Liver (tissue), 9 donors: ENCODE results near the gene CDK5RAP2. TPM values are rescaled to one million over a fixed set of nuclear protein-coding genes. Genes with fewer than 3 reads are reported as not detected.

Source experiments
- DNase-seq: peaks from one replicate; pipeline ENCODE4 v3.0.0-alpha.2; 2017; ENCODE audit warnings: low spot score
- H3K27ac ChIP-seq, 2 donors: one replicate each; pipeline ENCODE4 v1.7.0; 2013; ENCODE audit warnings: inconsistent platforms in 2 of 2, low read length in 2 of 2, control low read depth in 1 of 2, low read depth in 1 of 2, mild to moderate bottlenecking in 1 of 2
- H3K27me3 ChIP-seq, 4 donors: one replicate each; pipeline versions ENCODE4 v1.6.1 to v1.7.0; 2013; ENCODE audit warnings: low read length in 3 of 4, inconsistent platforms in 1 of 4, mild to moderate bottlenecking in 1 of 4, moderate library complexity in 1 of 4; ENCODE audit not compliant: control insufficient read depth in 4 of 4, insufficient read depth in 4 of 4
- H3K36me3 ChIP-seq, 4 donors: one replicate each; pipeline versions ENCODE4 v1.6.1 to v1.7.0; 2013; ENCODE audit warnings: low read length in 3 of 4, mild to moderate bottlenecking in 3 of 4, low read depth in 1 of 4, moderate library complexity in 1 of 4; ENCODE audit not compliant: control insufficient read depth in 4 of 4, insufficient read depth in 3 of 4
- H3K4me1 ChIP-seq, 4 donors: one replicate each; pipeline versions ENCODE4 v1.6.1 to v1.7.0; 2013; ENCODE audit warnings: low read length in 3 of 4, mild to moderate bottlenecking in 3 of 4, moderate library complexity in 1 of 4; ENCODE audit not compliant: control insufficient read depth in 4 of 4, insufficient read depth in 4 of 4
- H3K4me3 ChIP-seq, 3 donors: one replicate each; pipeline versions ENCODE4 v1.6.1 to v1.7.0; 2013; ENCODE audit warnings: low read length in 3 of 3, control low read depth in 1 of 3, low read depth in 1 of 3, mild to moderate bottlenecking in 1 of 3
- H3K9ac ChIP-seq, 2 donors: one replicate each; pipeline ENCODE4 v1.7.0; 2013; ENCODE audit warnings: low read length in 2 of 2, mild to moderate bottlenecking in 2 of 2, moderate library complexity in 2 of 2, control low read depth in 1 of 2, low read depth in 1 of 2
- H3K9me3 ChIP-seq, 4 donors: one replicate each; pipeline versions ENCODE4 v1.6.1 to v1.7.0; 2013; ENCODE audit warnings: low read length in 3 of 4; ENCODE audit not compliant: control insufficient read depth in 4 of 4
- EGR1 ChIP-seq, 2 donors: IDR thresholded peaks; 2 replicates each; pipeline ENCODE4 v1.6.1; 2016 to 2018; ENCODE audit warnings: antibody characterized with exemption in 2 of 2, low read depth in 2 of 2
- GABPA ChIP-seq, 2 donors: IDR thresholded peaks in 1 of 2; conservative IDR thresholded peaks in 1 of 2; 2 replicates each; pipeline ENCODE4 v1.6.1; 2016; ENCODE audit warnings: antibody characterized with exemption in 2 of 2, mild to moderate bottlenecking in 1 of 2, moderate library complexity in 1 of 2
- HNF4A ChIP-seq, 2 donors: conservative IDR thresholded peaks; 2 replicates each; pipeline ENCODE4 v1.6.1; 2016; ENCODE audit warnings: antibody characterized with exemption in 2 of 2, mild to moderate bottlenecking in 2 of 2
- NR2F2 ChIP-seq: IDR thresholded peaks from 2 replicates; pipeline ENCODE4 v1.6.1; 2016; ENCODE audit warnings: antibody characterized with exemption
- RXRA ChIP-seq, 2 donors: IDR thresholded peaks; 2 replicates each; pipeline ENCODE4 v1.6.1; 2017 to 2018; ENCODE audit warnings: antibody characterized with exemption in 2 of 2, mild to moderate bottlenecking in 1 of 2
- TAF1 ChIP-seq: conservative IDR thresholded peaks from 2 replicates; pipeline ENCODE4 v1.6.1; 2016; ENCODE audit warnings: antibody characterized with exemption, mild to moderate bottlenecking
- YY1 ChIP-seq: IDR thresholded peaks from 2 replicates; pipeline ENCODE4 v1.6.1; 2016; ENCODE audit warnings: antibody characterized with exemption, mild to moderate bottlenecking
- WGBS: extraction: QIAGEN DNeasy Blood & Tissue Kit; methylation state at CpG from one replicate; pipeline ENCODE4 v1.1.7; 2013; 5-methylcytosine and 5-hydroxymethylcytosine counted together
- polyA plus RNA-seq, 2 donors: library from polyadenylated mRNA; stranded (reverse) in 1 of 2; unstranded in 1 of 2; fragments of 200-250 nt in 1 of 2; fragments of >200 nt in 1 of 2; fragmentation: Nextera tagmentation in 1 of 2; extraction: Ambion mirVana in 1 of 2; gene quantifications; one replicate each; pipeline versions ENCODE4 v1.2.1 to v1.2.3, GENCODE V29; 2013 to 2015
- total RNA-seq, 2 donors: library from RNA; depleted of rRNA; stranded (reverse); fragments of >200 nt; gene quantifications; one replicate each; pipeline ENCODE4 v1.2.3, GENCODE V29; 2014
- TF ChIP-seq, protein P1 (sequence below): IDR thresholded peaks from 2 replicates; pipeline ENCODE4 v1.6.1; 2016; ENCODE audit warnings: antibody characterized with exemption
- TF ChIP-seq, protein P2 (sequence below): IDR thresholded peaks from 2 replicates; pipeline ENCODE4 v1.6.1; 2016; ENCODE audit warnings: antibody characterized with exemption
- TF ChIP-seq, protein P3 (sequence below): fragments of 150-350 bp; IDR thresholded peaks from 2 replicates; pipeline ENCODE4 v1.5.1; 2017; ENCODE audit warnings: improper control_type of control experiment, low read depth, low read length; ENCODE audit not compliant: missing input control
- donor health status: healthy.
- donor health status: healthy.
- donor health status: healthy.
- donor health status: healthy.
- donor health status: healthy.

The CDK5RAP2 gene
- total and polyA plus RNA-seq, 4 donors: 11.7 to 38.9 (median 21.7) TPM

DNA sequence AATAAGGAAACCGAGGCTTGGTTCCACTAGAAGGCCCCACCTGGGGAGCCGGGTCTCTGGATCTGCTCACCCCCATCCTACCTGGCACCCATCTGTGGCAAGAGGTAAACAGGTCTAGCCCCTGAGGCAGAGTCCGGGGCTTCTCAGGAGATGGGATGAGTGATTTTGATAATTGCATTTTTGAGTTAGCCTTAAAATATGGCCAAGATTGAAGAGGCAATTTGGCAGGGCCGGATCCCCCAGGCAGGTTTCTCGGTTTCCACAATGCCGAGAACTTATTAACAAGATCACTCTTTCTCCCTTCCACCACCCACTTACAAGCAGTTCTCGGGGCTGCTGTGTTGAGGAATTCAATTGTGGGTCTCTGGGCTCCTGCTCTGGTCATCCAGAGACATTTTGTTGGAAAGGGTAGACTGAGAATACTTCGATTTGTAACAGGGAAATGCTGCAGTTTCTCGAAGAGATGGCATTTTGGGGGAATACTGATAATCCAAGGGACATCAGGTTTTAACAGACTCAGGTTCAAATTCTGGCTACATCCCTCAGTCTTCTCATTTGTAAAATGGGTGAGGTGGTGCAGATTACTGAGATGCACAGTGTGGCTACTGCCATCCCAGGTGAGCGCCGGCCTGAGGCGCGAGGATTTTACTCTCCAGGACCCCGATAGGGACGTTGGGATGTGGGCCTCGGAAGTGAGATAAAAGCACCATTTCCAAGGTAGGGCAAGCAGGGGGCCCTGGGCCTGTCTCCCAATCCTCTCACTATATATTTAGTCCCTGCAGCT, 194.2 kb downstream of the CDK5RAP2 start:
- TF ChIP-seq EGR1 (IDR thresholded peaks at IDR 0.05; ENCODE audit: low read depth in 2 of 2): no peak
- no peak for TF ChIP-seq HNF4A (conservative IDR thresholded peaks at IDR 0.05)
- TF ChIP-seq, protein P1, sequence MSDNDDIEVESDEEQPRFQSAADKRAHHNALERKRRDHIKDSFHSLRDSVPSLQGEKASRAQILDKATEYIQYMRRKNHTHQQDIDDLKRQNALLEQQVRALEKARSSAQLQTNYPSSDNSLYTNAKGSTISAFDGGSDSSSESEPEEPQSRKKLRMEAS: no peak
- TF ChIP-seq NR2F2: no peak
- TF ChIP-seq, protein P2, sequence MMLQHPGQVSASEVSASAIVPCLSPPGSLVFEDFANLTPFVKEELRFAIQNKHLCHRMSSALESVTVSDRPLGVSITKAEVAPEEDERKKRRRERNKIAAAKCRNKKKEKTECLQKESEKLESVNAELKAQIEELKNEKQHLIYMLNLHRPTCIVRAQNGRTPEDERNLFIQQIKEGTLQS: no peak
- TF ChIP-seq GABPA (IDR thresholded peaks at IDR 0.05 in 1 of 2, conservative IDR thresholded peaks at IDR 0.05 in 1 of 2): no peak
- TF ChIP-seq RXRA (IDR thresholded peaks at IDR 0.05): no peak
- TF ChIP-seq, protein P3, sequence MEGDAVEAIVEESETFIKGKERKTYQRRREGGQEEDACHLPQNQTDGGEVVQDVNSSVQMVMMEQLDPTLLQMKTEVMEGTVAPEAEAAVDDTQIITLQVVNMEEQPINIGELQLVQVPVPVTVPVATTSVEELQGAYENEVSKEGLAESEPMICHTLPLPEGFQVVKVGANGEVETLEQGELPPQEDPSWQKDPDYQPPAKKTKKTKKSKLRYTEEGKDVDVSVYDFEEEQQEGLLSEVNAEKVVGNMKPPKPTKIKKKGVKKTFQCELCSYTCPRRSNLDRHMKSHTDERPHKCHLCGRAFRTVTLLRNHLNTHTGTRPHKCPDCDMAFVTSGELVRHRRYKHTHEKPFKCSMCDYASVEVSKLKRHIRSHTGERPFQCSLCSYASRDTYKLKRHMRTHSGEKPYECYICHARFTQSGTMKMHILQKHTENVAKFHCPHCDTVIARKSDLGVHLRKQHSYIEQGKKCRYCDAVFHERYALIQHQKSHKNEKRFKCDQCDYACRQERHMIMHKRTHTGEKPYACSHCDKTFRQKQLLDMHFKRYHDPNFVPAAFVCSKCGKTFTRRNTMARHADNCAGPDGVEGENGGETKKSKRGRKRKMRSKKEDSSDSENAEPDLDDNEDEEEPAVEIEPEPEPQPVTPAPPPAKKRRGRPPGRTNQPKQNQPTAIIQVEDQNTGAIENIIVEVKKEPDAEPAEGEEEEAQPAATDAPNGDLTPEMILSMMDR: no peak
- TF ChIP-seq TAF1: no peak
- no peak for TF ChIP-seq YY1
- peaks cover 24 to 73% (median 59%) of the 10 kb centered on the region in 4 donors for H3K4me1 ChIP-seq
- DNase-seq: no peak

DNA sequence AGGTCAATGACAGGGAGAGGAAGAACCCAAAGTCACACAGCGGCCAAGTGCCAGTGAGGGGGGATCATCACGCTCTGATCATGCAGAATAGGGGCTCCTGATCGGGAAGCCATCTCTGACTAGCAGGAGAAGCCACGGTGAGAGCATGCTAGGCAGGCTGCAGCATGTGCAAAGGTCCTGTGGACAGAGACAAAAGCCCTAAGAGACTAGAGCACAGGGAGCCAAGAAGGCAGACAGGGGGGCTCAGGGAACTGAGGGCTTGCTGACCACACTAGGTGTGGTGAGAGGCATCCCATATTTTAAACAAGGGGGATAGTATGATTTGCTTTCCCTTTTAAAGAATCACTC, 195.1 kb downstream of the CDK5RAP2 start:
- H3K27me3 ChIP-seq: no peaks in the 10 kb centered on the region

More for the DNA sequence above, 194.2 kb downstream of the CDK5RAP2 start:
- peak overlapping the region; percentile 17 to 57 for H3K9ac ChIP-seq
- H3K27me3 ChIP-seq: no peaks in the 10 kb centered on the region
- no peaks in the 10 kb centered on the region for H3K9me3 ChIP-seq
- 78% methylated on average over 16 of the region's 16 CpGs for WGBS
- no peak overlapping the region for H3K4me3 ChIP-seq
- peaks cover 0 to 2% (median 0%) of the 10 kb centered on the region in 4 donors for H3K36me3 ChIP-seq
- H3K27ac ChIP-seq: peak overlapping the region; percentile 87 to 89

More for the DNA sequence above, 195.1 kb downstream of the CDK5RAP2 start:
- Histone ChIP-seq H3K36me3 (no peaks in the 10 kb centered on the region), H3K9ac (no peak overlapping the region), H3K9me3 (no peaks in the 10 kb centered on the region), H3K27ac (peak overlapping the region; percentile 87 to 89), H3K4me3 (no peak overlapping the region), H3K4me1 (peaks cover 18 to 64% (median 52%) of the 10 kb centered on the region in 4 donors)
- peak in 1 of 2 donors; percentile 95 for TF ChIP-seq RXRA (IDR thresholded peaks at IDR 0.05)
- TF ChIP-seq, protein P3: no peak
- peak in 1 of 2 donors; percentile 15 for TF ChIP-seq HNF4A (conservative IDR thresholded peaks at IDR 0.05)
- 41% methylated on average over 4 of the region's 4 CpGs for WGBS
- no peak for DNase-seq
